Measurements from ENCODE around the gene ACSF3.

- TF ChIP-seq CTCF (IDR thresholded peaks at IDR 0.05) (no peak), EZH2 (IDR thresholded peaks at IDR 0.05; ENCODE audit: borderline replicate concordance, insufficient read depth, low read depth, low read length, poor library complexity, severe bottlenecking) (no peak)
Observed at GRCh38 chr16:89141884-89142267, 48.2 kb downstream of the ACSF3 start.

Measured in B cell (primary cell).